ENCODE results near the gene KLHL36. TPM values are rescaled to one million over a fixed set of nuclear protein-coding genes. Genes with fewer than 3 reads are reported as not detected.

The KLHL36 gene
- total RNA-seq, 5 donors from 2014 or later (not counting 1 experiment from before 2014, with no cell fraction given) = 96.1 to 135 (median 127) TPM

DNA sequence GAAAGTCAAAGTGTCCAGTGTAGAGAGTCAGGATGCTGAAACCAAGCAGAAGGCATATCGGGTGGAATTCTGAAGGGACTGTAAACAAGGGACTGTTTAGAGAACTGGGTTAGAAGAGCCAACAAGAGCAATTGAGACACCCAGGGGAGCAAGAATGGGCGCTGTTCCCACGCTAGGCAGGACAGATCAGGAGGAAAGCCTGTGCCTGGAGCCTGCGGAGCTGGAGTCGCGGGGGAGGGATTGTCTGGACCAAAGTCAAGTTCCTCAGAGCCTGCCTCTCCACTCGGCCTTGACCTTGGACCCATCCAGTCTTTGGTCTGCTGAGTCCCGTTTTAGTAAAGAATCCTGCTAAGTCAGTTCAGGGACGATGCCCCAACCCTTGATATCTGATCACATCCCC lies 14.7 kb upstream of the KLHL36 start:
- Mint-ChIP-seq H3K4me3 (no peak overlapping the region), H3K36me3 (no peaks in the 10 kb centered on the region), H3K4me1 (peaks cover 29 to 49% (median 47%) of the 10 kb centered on the region in 3 donors), H3K27me3 (no peaks in the 10 kb centered on the region), H3K27ac (no peak overlapping the region), H3K9me3 (no peaks in the 10 kb centered on the region)
- peaks cover 28 to 31% of the 10 kb centered on the region in 2 experiments for H3K4me1 ChIP-seq (ENCODE audit: control insufficient read depth in 1 of 2, extremely low read depth in 1 of 2, insufficient read depth in 2 of 2, low read length in 2 of 2)
- H3K36me3 ChIP-seq (ENCODE audit: control insufficient read depth in 2 of 2, extremely low read depth in 1 of 2, insufficient read depth in 1 of 2, low read length in 1 of 2) = no peaks in the 10 kb centered on the region
- no peak overlapping the region for H3K27ac ChIP-seq (ENCODE audit: low read length)
- H3K27me3 ChIP-seq (replicated peaks in 1 of 2; ENCODE audit: control insufficient read depth in 2 of 2, extremely low read depth in 1 of 2, insufficient read depth in 2 of 2, low read length in 1 of 2) = peaks cover 0 to 3% of the 10 kb centered on the region in 2 experiments
- 94% methylated on average over 9 of the region's 9 CpGs for WGBS (ENCODE audit: insufficient coverage)
- H3K9me3 ChIP-seq = no peaks in the 10 kb centered on the region
- POLR2A ChIA-PET = no interaction called here
- ATAC-seq (replicated peaks in 1 of 4) = no peak
- H3K4me3 ChIP-seq (ENCODE audit: control insufficient read depth in 1 of 2, extremely low read depth in 1 of 2, low read length in 1 of 2) = no peak overlapping the region
- CTCF ChIA-PET = interaction anchor here in 1 of 2 donors (1.0 kb wide), 1 partner anchor 76 kb away, joined by 3 read pairs; no protein-coding TSS in a partner anchor
- DNase-seq = no peak

DNA sequence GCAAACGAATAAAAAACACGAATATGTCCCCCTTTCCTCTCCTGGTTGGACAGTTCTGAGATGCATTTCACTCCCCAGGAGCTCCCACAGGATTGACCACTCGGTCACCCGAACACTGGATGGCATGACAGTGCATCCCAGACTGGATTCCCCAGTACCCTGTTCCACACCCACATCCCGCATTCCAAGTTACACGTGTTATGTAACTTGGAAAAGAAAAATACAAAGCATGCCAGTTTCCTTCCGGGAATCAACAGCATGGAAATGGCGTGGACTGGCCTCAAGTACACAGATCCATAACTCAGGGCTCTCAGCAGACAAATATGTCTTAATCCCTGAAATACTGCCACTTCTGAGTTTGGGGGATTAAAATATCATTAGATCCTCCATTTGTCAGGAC lies 12.6 kb upstream of the KLHL36 start:
- no peaks in the 10 kb centered on the region for H3K36me3 Mint-ChIP-seq
- H3K4me1 Mint-ChIP-seq = peaks cover 30 to 53% (median 49%) of the 10 kb centered on the region in 3 donors
- DNase-seq (no peak), ATAC-seq (replicated peaks in 1 of 4) (no peak)
- ChIA-PET POLR2A (interaction anchor here in 1 of 2 donors (0.6 kb wide), 1 partner anchor 96 kb away, joined by 3 read pairs; no protein-coding TSS in a partner anchor), CTCF (no interaction called here)
- no peaks in the 10 kb centered on the region for H3K36me3 ChIP-seq (ENCODE audit: control insufficient read depth in 2 of 2, extremely low read depth in 1 of 2, insufficient read depth in 1 of 2, low read length in 1 of 2)
- no peak overlapping the region for H3K4me3 Mint-ChIP-seq
- H3K27ac Mint-ChIP-seq = no peak overlapping the region
- H3K27me3 ChIP-seq (replicated peaks in 1 of 2; ENCODE audit: control insufficient read depth in 2 of 2, extremely low read depth in 1 of 2, insufficient read depth in 2 of 2, low read length in 1 of 2) = no peaks in the 10 kb centered on the region
- H3K4me1 ChIP-seq (ENCODE audit: control insufficient read depth in 1 of 2, extremely low read depth in 1 of 2, insufficient read depth in 2 of 2, low read length in 2 of 2) = peaks cover 22 to 25% of the 10 kb centered on the region in 2 experiments
- H3K27me3 Mint-ChIP-seq = no peaks in the 10 kb centered on the region
- no peaks in the 10 kb centered on the region for H3K9me3 Mint-ChIP-seq
- 91% methylated on average over 5 of the region's 8 CpGs for WGBS (ENCODE audit: insufficient coverage)
- H3K4me3 ChIP-seq (ENCODE audit: control insufficient read depth in 1 of 2, extremely low read depth in 1 of 2, low read length in 1 of 2) = no peak overlapping the region
- no peak overlapping the region for H3K27ac ChIP-seq (ENCODE audit: low read length)
- no peaks in the 10 kb centered on the region for H3K9me3 ChIP-seq

DNA sequence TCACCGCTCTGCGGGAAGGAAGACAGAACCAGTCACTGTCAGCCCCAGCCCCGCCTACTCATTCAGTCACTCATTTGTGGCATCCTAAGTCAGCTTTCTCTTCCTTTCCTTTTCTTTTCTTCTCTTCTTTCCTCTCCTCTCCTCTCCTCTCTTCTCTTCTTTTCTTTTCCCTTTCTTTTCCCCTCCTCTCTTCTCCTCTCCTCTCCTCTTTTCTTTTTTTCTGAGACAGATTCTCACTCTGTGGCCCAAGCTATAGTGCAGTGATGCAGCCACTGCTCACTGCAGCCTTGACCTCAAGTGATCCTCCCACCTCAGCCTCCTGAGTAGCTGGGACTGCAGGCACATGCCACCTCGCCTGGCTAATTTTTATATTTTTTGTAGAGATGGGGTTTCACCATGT lies 10.6 kb upstream of the KLHL36 start:
- no peak overlapping the region for H3K4me3 Mint-ChIP-seq
- H3K4me1 Mint-ChIP-seq = peaks cover 27 to 54% (median 48%) of the 10 kb centered on the region in 3 donors

DNA sequence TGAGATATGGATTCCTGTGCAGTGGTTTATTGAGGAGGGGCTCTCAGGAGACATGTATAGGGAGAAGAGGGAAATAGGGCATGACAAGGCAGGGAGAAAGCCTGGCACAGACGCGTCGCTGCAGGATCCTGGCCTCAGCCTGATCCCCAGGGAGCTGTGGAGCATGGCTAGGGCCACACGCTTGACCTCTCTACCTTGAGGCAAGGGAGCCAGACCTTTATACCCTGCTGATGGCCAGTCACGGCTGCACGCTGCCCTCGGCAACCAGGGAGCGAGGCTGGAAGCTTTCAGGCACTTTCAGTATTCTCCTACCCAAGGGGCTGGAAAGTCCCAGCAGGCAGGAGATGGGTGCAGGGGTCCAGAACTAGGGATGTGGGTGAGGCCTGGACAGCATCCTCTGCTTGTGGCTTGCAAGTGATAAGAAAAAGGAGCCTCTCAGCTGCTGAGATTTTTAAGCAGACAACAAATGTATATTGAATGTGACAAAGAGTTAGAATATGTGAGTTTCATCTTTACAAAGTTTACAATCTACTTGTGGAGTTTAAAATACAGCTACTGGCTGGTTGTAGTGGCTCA lies 10.0 kb upstream of the KLHL36 start:
- Histone ChIP-seq H3K36me3 (ENCODE audit: control insufficient read depth in 2 of 2, extremely low read depth in 1 of 2, insufficient read depth in 1 of 2, low read length in 1 of 2) (no peaks in the 10 kb centered on the region), H3K27me3 (replicated peaks in 1 of 2; ENCODE audit: control insufficient read depth in 2 of 2, extremely low read depth in 1 of 2, insufficient read depth in 2 of 2, low read length in 1 of 2) (no peaks in the 10 kb centered on the region), H3K4me1 (ENCODE audit: control insufficient read depth in 1 of 2, extremely low read depth in 1 of 2, insufficient read depth in 2 of 2, low read length in 2 of 2) (peaks cover 21 to 29% of the 10 kb centered on the region in 2 experiments), H3K9me3 (no peaks in the 10 kb centered on the region), H3K27ac (ENCODE audit: low read length) (no peak overlapping the region), H3K4me3 (ENCODE audit: control insufficient read depth in 1 of 2, extremely low read depth in 1 of 2, low read length in 1 of 2) (no peak overlapping the region)
- H3K36me3 Mint-ChIP-seq = no peaks in the 10 kb centered on the region
- WGBS (ENCODE audit: insufficient coverage) = 96% methylated on average over 8 of the region's 8 CpGs
- DNase-seq (no peak), ATAC-seq (replicated peaks in 1 of 4) (no peak)
- ChIA-PET CTCF (interaction anchor here in 1 of 2 donors (1.5 kb wide), 1 partner anchor 34 kb away, joined by 3 read pairs; no protein-coding TSS in a partner anchor), POLR2A (no interaction called here)
- H3K4me3 Mint-ChIP-seq = no peak overlapping the region
- no peaks in the 10 kb centered on the region for H3K27me3 Mint-ChIP-seq
- H3K9me3 Mint-ChIP-seq = no peaks in the 10 kb centered on the region
- peaks cover 29 to 57% (median 51%) of the 10 kb centered on the region in 3 donors for H3K4me1 Mint-ChIP-seq
- H3K27ac Mint-ChIP-seq = no peak overlapping the region

More for the DNA sequence above, 10.6 kb upstream of the KLHL36 start:
- no peaks in the 10 kb centered on the region for H3K36me3 ChIP-seq (ENCODE audit: control insufficient read depth in 2 of 2, extremely low read depth in 1 of 2, insufficient read depth in 1 of 2, low read length in 1 of 2)
- no peak for DNase-seq
- WGBS (ENCODE audit: insufficient coverage) = 80% methylated on average over 1 of the region's 4 CpGs
- no peaks in the 10 kb centered on the region for H3K36me3 Mint-ChIP-seq
- no peak overlapping the region for H3K4me3 ChIP-seq (ENCODE audit: control insufficient read depth in 1 of 2, extremely low read depth in 1 of 2, low read length in 1 of 2)
- H3K27me3 ChIP-seq (replicated peaks in 1 of 2; ENCODE audit: control insufficient read depth in 2 of 2, extremely low read depth in 1 of 2, insufficient read depth in 2 of 2, low read length in 1 of 2) = no peaks in the 10 kb centered on the region
- ChIA-PET POLR2A (no interaction called here), CTCF (no interaction called here)
- H3K27ac Mint-ChIP-seq = peak overlapping the region in 1 of 2 donors; percentile 51
- H3K27me3 Mint-ChIP-seq = no peaks in the 10 kb centered on the region
- no peak overlapping the region for H3K27ac ChIP-seq (ENCODE audit: low read length)
- no peak for ATAC-seq (replicated peaks in 1 of 4)
- H3K4me1 ChIP-seq (ENCODE audit: control insufficient read depth in 1 of 2, extremely low read depth in 1 of 2, insufficient read depth in 2 of 2, low read length in 2 of 2) = peaks cover 21 to 30% of the 10 kb centered on the region in 2 experiments
- H3K9me3 Mint-ChIP-seq = no peaks in the 10 kb centered on the region
- H3K9me3 ChIP-seq = no peaks in the 10 kb centered on the region

DNA sequence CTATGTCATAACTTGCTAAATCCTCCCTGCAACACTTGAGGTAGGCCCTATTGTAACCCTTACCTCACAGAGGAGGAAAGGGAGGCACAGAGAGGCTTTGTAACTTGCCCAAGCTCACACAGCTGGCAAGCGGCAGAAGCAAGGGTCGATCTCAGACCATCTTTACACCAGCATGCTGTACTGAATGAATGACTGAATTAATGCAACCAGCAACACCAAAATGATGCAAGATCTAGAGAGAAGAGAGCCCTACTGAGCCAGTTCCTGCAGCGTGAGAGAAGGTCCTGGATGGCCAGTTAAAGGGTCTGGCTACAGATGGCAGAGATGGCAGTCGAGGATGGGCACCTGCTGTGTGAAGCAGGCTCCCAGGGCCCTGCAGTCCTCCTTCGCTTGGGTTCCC lies 8.2 kb upstream of the KLHL36 start:
- ATAC-seq (replicated peaks in 1 of 4) = no peak
- Histone ChIP-seq H3K27ac (ENCODE audit: low read length) (no peak overlapping the region), H3K9me3 (no peaks in the 10 kb centered on the region), H3K4me3 (ENCODE audit: control insufficient read depth in 1 of 2, extremely low read depth in 1 of 2, low read length in 1 of 2) (no peak overlapping the region), H3K27me3 (replicated peaks in 1 of 2; ENCODE audit: control insufficient read depth in 2 of 2, extremely low read depth in 1 of 2, insufficient read depth in 2 of 2, low read length in 1 of 2) (no peaks in the 10 kb centered on the region), H3K36me3 (ENCODE audit: control insufficient read depth in 2 of 2, extremely low read depth in 1 of 2, insufficient read depth in 1 of 2, low read length in 1 of 2) (no peaks in the 10 kb centered on the region), H3K4me1 (ENCODE audit: control insufficient read depth in 1 of 2, extremely low read depth in 1 of 2, insufficient read depth in 2 of 2, low read length in 2 of 2) (peaks cover 21 to 29% of the 10 kb centered on the region in 2 experiments)
- H3K36me3 Mint-ChIP-seq = no peaks in the 10 kb centered on the region
- CTCF ChIA-PET = no interaction called here
- H3K27ac Mint-ChIP-seq = peak overlapping the region; percentile 45 to 66
- H3K9me3 Mint-ChIP-seq = no peaks in the 10 kb centered on the region
- DNase-seq = no peak
- H3K4me1 Mint-ChIP-seq = peaks cover 29 to 61% (median 54%) of the 10 kb centered on the region in 3 donors
- no peaks in the 10 kb centered on the region for H3K27me3 Mint-ChIP-seq
- 98% methylated on average over 4 of the region's 5 CpGs for WGBS (ENCODE audit: insufficient coverage)
- POLR2A ChIA-PET = no interaction called here
- H3K4me3 Mint-ChIP-seq = peak overlapping the region in 1 of 3 donors; percentile 65

DNA sequence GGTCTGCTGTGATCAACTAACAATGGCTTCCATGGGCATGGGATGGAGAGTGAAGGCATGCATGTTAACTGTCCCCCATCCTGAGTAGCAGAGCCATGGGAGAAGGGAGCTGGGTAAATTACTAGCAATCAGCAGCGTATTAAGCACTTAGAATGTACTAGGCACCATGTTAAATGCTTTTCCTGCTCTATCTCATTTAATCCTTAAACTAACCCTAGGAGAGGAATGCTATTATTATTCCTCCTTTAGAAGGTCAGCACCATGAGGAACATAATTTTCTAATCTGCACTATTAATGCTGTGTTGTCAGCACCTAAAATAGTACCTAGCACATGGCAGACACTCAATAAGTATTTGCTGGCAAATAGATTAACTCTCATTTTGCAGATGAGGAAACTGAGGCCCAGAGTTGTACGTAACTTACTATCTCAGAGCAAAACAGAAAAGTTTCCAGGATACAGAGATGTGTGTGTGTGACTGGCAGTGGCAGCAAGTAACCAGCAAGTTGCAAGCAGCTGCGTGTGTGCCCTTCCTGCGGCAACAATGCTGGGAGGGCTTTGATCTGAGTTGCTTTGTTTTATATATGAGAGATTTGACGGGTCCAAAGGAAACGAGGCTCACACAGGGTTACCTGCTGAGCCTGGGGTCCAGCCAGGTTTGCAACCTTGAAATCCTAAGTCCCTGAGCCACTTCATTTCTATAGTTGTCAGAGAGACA lies 6.5 kb upstream of the KLHL36 start:
- Histone ChIP-seq H3K9me3 (no peaks in the 10 kb centered on the region), H3K27ac (ENCODE audit: low read length) (no peak overlapping the region), H3K4me1 (ENCODE audit: control insufficient read depth in 1 of 2, extremely low read depth in 1 of 2, insufficient read depth in 2 of 2, low read length in 2 of 2) (peaks cover 21 to 29% of the 10 kb centered on the region in 2 experiments), H3K36me3 (ENCODE audit: control insufficient read depth in 2 of 2, extremely low read depth in 1 of 2, insufficient read depth in 1 of 2, low read length in 1 of 2) (no peaks in the 10 kb centered on the region), H3K4me3 (ENCODE audit: control insufficient read depth in 1 of 2, extremely low read depth in 1 of 2, low read length in 1 of 2) (peak overlapping the region in 1 of 2 donors; percentile 15), H3K27me3 (replicated peaks in 1 of 2; ENCODE audit: control insufficient read depth in 2 of 2, extremely low read depth in 1 of 2, insufficient read depth in 2 of 2, low read length in 1 of 2) (no peaks in the 10 kb centered on the region)
- H3K36me3 Mint-ChIP-seq = no peaks in the 10 kb centered on the region
- peak; percentile 49 to 80 (median 57) for ATAC-seq (replicated peaks in 1 of 4)
- H3K9me3 Mint-ChIP-seq = no peaks in the 10 kb centered on the region
- H3K27me3 Mint-ChIP-seq = no peaks in the 10 kb centered on the region
- H3K4me1 Mint-ChIP-seq = peaks cover 29 to 61% (median 56%) of the 10 kb centered on the region in 3 donors
- WGBS (ENCODE audit: insufficient coverage) = no CpG with 5 or more reads among the region's 6 CpGs
- H3K27ac Mint-ChIP-seq = peak overlapping the region; percentile 86 to 92
- CTCF ChIA-PET = interaction anchor here (0.6 to 1.3 kb wide), 4 partner anchors 19 to 135 kb away, joined by 3 to 4 read pairs (median 4); no protein-coding TSS in a partner anchor
- H3K4me3 Mint-ChIP-seq = peak overlapping the region; percentile 4 to 65 (median 25)
- POLR2A ChIA-PET = no interaction called here
- peak in 19 of 35 experiments; percentile 12 to 52 (median 33) for DNase-seq
